Left ventricle myocardium superior (tissue), 1 donor: ENCODE data around the gene CALML3. TPM values are rescaled to one million over a fixed set of nuclear protein-coding genes. Genes with fewer than 3 reads are reported as not detected.

ENCODE experiments used
- ATAC-seq: fragments of 200-7000 bp; cut with Tn5 transposase; one replicate; pipeline ENCODE4 v1.9.1; 2020; ENCODE audit warnings: mild to moderate bottlenecking, moderate library complexity
- DNase-seq: peaks from one replicate; pipeline ENCODE4 v3.0.0-alpha.2; 2020
- intact Hi-C: fragments of 100-400 bp; cut with micrococcal nuclease; formaldehyde crosslinking; loops from one replicate; pipeline ENCODE4 v1.11.0; 2022
- total RNA-seq: library from RNA; stranded (reverse); fragmentation: NEBNext Ultra II Directional; extraction: Animal tissue kit (Norgen Biotek cat#: 25700); gene quantifications from one replicate; pipeline ENCODE4 v1.2.1, GENCODE V29; 2021
- donor health status: DM: no; HTN: yes; CAD: no; lungs with severe emphysema.

The CALML3 gene
- total RNA-seq, 1 donor from 2014 or later = not detected

GRCh38 chr10:5575482-5576153 is 50.9 kb downstream of the CALML3 start:
- no peak for DNase-seq

GRCh38 chr10:5576154-5576748 is 51.5 kb downstream of the CALML3 start:
- ATAC-seq = no peak
- intact Hi-C loops = no loop called here

More at GRCh38 chr10:5575482-5576153, 50.9 kb downstream of the CALML3 start:
- ATAC-seq = no peak
- intact Hi-C loops = no loop called here

More at GRCh38 chr10:5576154-5576748, 51.5 kb downstream of the CALML3 start:
- DNase-seq = no peak

Other genes starting within 250 kb of the CALML3 start
- not detected for gene UCN3, start 160.0 kb upstream of the CALML3 start, total RNA-seq
- 0.12 TPM for gene TUBAL3, start 120.1 kb upstream of the CALML3 start, total RNA-seq
- 16.5 TPM for gene NET1, start 112.4 kb upstream of the CALML3 start, total RNA-seq
- not detected for gene CALML5, start 25.4 kb upstream of the CALML3 start, total RNA-seq
- 16.4 TPM for gene ASB13, start 141.6 kb downstream of the CALML3 start, total RNA-seq
- gene TASOR2, start 159.9 kb downstream of the CALML3 start, total RNA-seq = 33.6 TPM